NCI-H345 treated with DMSO at 0.1 percent for 48 hours (cell line): ENCODE measurements around the gene TRIM17.

Experiments used
- DNase-seq: peaks from one replicate; lab custom pipeline; 2025; ENCODE audit not compliant: unreplicated experiment; lab: John Stamatoyannopoulos, UW

Gene TRIM17

DNA sequence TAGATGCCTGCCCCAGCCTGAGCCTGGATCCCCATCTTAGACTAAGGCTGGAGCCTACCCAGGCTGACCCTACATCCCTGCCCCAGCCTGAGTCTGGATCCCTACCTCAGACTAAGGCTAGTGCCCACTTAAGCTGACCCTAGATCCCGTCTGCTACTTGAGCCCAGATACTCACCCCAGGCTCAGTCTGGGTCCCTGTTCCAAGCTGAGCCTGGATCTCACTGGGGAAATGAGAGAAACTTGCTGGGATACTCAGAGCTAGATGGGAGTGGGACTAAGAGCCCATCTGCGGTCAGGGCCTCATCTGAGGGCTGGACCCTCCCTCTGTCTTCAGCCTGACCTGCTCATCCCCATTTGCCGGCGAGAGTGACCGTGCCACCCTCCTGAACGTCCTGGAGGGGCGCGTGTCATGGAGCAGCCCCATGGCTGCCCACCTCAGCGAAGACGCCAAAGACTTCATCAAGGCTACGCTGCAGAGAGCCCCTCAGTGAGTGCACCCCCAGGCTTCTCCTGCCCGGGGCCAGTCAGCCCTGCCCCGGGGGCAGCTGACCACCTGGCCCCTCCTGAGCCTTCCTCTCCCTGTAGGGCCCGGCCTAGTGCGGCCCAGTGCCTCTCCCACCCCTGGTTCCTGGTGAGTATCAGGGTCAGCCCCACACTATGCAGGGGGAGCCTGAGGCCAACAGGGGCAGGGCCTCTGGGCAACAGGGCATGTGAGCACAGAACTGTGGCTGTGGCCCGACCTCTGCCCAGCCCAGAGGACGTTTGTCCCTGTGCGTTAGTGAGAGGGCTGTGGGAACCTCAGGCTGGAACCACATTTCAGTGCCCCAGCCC is 46.8 kb downstream of the TRIM17 start:
- DNase-seq, result no peak

DNA sequence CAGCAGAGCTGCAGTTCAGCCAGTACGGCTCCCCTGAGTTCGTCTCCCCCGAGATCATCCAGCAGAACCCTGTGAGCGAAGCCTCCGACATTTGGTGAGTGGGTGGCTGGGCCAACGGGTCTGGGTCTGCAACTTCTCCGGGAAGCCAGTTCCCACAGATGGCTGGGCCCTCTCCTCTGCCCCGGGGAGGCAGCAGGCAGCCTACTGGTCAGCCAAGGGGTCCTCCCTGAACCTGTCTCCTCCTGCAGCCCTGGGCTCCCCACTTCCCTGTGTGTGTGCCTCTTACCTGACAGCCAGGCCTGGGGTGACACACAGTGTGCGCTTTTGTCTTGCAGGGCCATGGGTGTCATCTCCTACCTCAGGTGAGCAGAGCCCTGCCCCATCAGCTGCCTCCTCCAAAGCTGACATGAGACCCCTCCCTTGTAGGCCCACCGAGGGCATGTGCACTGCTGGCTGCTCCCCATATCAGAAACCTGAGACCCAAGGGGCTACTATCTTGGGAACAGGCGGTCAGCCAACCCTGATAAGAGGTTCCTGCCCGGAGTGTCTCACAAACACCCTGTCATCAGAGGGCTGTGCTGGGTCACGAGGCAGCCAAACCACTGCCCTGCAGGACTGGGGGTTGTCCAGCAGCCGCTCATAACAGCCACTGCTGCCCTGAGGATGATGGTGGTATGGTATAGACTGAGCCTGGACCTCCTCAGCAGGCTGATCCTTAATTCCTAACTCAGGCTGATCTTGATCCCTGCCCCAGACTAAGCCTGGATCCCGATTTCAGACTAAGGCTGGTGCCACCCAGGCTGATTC is 47.7 kb downstream of the TRIM17 start:
- no peak for DNase-seq

DNA sequence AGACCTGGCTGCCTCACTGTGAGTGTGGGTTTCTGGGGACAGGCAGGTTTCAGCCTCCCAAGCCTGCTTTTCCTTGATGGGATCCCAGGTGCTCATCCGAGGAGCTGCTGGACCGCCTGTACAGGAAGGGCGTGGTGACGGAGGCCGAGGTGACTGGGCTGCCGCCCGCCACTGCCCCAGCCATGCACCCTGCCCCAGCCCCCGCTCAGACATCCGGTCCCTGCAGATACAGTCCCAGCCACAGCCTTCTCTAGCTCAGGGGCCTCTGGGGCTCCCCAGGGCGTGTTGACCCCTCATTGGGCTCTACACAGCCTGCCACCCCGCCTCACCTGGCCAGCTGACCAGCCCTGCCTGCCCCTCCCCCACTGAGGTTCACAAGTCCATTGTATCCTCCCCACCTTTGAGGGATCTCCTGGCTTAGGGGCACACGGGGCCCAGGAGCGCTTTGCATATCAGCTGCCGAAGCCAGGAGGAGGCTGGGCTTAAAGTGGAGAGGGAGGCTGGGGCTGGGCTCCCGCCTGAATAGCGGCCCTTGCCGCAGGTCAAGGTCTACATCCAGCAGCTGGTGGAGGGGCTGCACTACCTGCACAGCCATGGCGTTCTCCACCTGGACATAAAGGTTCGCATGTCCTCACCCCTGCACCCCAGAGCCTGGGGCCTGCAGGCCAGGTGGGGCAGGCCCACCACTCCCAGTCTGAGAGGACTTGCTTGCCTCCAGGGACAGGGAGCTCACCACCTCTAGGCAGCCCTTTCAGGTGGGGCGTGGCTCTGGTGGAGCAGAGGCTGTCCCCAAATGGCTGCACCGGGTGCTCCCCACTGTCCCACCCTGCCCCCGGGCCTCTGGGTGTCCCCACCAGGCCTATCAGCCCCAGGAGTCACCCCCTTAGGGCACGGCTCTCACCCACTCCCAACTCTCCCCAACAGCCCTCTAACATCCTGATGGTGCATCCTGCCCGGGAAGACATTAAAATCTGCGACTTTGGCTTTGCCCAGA is 48.6 kb downstream of the TRIM17 start:
- no peak for DNase-seq

DNA sequence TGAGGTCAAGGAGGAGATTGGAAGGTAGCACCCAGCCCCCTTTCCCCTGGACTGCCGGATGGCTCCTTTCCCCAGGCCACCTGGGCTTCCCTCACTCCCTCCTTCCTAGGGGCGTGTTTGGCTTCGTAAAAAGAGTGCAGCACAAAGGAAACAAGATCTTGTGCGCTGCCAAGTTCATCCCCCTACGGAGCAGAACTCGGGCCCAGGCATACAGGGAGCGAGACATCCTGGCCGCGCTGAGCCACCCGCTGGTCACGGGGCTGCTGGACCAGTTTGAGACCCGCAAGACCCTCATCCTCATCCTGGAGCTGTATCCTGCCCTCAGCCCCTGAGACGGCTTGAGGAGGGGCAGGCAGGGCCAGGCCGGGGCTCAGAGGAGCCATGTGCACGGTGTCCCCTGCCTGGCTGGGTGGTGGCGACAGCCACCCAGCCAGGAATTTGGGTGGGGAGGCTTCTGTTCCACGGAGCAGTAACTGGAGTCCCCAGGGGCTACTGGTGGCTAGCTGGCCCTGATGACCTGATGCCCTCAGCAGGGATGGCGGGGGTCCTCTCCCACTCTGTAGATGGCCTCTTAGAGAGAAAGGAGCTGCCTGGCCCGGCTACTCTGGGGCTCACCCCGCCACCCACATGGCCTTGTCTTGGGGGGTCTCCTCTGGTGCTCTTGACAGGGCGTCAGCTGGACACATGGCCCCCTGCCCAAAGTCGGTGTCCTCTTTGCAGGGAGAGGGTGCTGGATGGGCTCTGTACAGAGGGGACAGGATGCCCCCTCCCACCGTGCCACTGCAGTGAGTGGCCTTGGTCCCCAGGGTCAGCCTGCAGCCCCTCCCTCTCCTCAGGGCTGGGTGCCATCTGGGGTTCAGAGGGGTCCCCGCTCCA is 49.6 kb downstream of the TRIM17 start:
- DNase-seq, result no peak

DNA sequence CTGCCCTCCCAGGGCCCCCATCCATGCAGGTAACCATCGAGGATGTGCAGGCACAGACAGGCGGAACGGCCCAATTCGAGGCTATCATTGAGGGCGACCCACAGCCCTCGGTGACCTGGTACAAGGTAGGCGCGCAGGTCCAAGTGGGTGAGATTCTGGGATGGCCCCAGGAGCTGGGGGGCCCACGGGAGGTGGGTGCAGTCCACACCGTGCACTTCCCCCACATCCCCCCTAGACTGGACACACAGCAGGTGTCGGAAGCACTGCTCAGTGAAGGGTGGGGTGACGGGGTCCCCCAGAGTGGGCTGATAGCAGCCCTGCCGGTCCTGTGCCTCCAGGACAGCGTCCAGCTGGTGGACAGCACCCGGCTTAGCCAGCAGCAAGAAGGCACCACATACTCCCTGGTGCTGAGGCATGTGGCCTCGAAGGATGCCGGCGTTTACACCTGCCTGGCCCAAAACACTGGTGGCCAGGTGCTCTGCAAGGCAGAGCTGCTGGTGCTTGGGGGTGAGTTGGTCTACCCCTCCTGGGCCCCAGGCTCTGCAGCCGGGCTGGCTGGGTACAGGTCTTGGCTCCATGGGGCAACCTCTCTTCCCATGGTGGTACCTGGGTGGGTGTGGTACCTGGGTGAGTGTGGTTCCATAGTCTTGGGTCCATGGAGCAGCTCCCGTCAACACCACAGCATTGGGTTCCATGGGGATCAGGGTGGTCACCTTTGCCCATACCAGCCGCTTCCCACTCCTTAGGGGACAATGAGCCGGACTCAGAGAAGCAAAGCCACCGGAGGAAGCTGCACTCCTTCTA is 50.4 kb downstream of the TRIM17 start:
- DNase-seq, result no peak

- DNase-seq, result no peak
Measured at GRCh38 chr1:228365271-228366061, 51.2 kb downstream of the TRIM17 start.

- DNase-seq, result no peak
Measured at GRCh38 chr1:228364706-228365213, 51.9 kb downstream of the TRIM17 start.

DNA sequence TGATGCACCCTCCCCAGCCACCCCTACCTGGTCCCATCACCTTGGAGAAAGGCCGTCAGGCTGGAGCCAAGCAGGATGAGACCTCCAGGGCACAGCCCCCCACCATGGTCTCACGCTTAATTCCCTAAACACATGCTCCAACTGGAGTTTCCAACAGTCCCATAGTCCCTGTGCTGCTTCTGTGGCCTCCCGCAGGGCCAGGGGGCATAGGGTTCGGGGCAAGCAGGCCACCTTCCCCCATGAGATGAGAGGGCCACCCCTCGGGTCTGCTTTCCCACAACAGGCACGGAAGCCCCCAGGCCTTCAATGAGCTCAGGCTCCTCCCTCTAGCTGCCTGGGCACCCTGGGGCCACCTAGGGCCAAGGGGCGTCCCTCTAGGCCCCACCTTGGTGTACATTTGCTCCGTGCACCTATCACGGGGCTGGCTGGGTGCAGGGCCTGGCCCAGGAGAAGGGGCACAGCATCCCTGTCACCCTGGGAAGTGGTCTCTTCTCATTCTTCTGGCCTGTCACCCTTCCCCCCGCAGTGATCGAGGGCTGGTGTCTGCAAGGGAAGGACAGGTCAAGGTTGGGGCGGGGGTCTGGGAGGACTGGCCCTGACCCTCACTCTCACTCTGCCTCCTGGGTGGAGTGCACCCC is 52.5 kb downstream of the TRIM17 start:
- no peak for DNase-seq

GRCh38 chr1:228363686-228364067 is 53.0 kb downstream of the TRIM17 start:
- DNase-seq, result no peak

GRCh38 chr1:228362884-228363450 is 53.7 kb downstream of the TRIM17 start:
- DNase-seq, result no peak

- DNase-seq, result no peak
Measured at GRCh38 chr1:228362141-228362883, 54.3 kb downstream of the TRIM17 start.

- no peak for DNase-seq
Measured at GRCh38 chr1:228361314-228362140, 55.1 kb downstream of the TRIM17 start.

DNA sequence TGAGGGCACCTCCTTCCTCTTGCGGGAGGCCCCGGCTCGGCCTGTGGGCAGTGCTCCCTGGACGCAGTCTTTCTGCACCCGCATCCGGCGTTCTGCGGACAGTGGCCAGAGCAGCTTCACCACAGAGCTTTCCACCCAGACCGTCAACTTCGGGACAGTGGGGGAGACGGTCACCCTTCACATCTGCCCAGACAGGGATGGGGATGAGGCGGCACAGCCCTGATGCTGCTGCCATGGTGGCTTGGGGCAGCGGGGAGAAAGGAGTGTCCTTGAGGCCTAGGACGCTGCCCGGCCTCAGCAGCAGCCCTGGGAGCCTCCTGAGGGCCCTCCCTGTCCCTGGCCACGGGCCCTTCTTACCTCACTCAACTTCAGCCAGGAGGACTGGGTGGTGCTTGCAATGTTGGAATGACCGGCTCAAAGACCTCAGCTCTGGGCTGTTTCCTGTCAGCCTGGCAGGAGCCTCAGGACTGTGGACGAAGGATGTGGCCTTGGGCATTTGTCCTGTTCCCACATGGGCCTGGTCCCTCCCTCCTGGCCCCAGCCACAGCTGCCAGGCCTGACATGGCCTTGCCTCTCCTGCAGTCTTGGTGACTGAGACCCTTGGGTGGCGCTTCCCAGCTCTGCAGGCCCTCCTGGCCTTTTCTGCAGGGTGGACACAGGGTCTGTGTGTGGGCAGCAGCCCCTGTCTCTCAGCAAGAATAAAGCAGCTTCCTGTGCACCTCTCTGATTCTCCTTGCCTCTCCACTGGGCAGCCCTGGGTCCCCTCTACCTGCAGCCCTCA is 55.9 kb downstream of the TRIM17 start:
- no peak for DNase-seq

DNA sequence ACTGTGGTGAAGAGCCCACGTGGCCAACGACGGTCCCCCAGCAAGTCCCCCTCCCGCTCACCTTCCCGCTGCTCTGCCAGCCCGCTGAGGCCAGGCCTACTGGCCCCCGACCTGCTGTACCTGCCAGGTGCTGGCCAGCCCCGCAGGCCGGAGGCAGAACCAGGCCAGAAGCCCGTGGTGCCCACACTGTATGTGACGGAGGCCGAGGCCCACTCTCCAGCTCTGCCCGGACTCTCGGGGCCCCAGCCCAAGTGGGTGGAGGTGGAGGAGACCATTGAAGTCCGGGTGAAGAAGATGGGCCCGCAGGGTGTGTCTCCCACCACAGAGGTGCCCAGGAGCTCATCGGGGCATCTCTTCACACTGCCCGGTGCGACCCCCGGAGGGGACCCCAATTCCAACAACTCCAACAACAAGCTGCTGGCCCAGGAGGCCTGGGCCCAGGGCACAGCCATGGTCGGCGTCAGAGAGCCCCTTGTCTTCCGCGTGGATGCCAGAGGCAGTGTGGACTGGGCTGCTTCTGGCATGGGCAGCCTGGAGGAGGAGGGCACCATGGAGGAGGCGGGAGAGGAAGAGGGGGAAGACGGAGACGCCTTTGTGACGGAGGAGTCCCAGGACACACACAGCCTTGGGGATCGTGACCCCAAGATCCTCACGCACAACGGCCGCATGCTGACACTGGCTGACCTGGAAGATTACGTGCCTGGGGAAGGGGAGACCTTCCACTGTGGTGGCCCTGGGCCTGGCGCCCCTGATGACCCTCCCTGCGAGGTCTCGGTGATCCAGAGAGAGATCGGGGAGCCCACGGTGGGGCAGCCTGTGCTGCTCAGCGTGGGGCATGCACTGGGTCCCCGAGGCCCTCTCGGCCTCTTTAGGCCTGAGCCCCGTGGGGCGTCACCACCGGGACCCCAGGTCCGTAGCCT is 56.8 kb downstream of the TRIM17 start:
- no peak for DNase-seq
